ENCODE data around the gene ARHGEF17.

ARHGEF17 gene

DNA sequence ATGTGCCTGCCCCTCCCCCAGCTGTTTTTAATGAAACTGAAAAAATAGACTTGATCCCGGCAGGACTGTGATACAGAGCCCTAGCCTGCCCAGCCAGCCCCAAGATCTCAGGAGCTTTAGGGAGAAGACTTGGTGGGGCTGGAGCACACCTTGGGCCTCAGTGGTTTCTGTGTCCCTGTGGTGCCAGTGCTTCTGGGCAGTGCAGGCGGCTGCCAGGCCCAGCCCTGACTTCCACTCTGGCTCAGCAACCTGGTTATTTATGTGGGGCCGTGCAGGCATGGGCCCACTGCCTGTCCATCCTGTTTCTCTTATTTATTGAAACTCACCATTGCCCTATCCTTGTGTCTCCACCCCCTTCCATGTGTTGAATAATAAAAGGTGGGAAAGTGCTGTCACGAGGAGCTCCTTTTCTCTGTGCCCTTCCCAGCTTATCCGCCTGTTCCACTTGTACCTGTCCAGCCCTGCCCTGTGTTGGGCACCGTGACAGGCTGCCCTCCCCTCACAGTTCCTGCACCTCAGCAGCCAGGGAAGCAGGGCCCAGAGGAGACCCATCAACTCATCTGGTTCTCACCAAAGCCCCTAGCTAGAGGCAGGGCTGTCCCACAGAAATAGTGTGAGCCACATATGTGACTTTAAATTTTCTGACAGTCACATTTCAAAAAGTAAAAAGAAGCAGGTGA, 88.3 kb downstream of the ARHGEF17 start:
- no peak for DNase-seq

DNA sequence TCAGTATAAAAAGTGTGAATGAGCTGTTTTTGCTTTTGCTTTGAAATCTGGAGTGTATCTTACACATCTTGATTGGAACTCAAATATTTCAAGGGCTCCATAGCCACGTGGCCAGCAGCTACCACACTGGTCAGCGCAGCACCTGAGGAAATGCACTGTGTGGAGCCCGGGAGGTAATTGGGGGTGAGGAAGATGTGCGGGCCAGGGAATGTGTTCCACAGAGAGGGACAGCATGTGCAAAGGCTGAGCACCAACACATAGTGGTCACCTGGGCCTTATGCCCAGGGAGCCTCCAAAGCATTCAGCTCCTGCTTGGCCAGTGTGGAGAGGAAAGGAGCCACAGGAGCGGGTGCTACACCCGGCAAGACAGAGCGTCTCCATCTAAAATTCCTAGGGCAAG, 88.9 kb downstream of the ARHGEF17 start:
- no peak for DNase-seq

DNA sequence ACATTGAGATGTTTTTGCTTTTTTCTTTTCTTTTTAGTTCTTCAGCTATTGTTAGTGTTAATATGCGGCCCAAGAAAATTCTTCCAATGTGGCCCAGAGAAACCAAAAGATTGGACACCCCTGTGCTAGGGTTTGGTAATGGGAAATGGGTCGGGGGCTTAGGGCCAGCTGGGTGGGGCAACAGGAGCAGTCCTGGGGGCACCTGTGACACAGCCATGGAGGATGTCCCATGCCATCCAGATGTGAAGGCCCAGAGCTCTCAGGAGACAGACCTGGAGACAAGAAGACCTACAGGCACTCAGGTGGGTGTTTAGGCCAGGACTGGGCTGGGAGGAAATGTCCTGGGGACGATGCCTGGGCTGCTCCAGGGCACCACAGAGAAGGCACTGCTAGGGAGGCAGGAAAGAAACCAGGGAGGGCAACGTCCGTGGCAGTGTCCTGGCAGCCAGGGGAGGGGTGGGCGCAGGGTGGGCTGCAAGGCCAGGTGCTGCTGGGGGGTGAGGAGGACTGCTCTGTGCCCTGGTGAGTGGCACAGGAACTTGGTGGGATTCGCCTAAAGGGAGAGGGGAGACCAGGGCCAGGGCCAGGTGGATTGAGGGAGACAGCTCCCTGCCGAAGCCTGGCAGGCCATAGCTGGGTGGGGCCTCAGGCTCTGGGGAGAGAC, 89.5 kb downstream of the ARHGEF17 start:
- no peak for DNase-seq

DNA sequence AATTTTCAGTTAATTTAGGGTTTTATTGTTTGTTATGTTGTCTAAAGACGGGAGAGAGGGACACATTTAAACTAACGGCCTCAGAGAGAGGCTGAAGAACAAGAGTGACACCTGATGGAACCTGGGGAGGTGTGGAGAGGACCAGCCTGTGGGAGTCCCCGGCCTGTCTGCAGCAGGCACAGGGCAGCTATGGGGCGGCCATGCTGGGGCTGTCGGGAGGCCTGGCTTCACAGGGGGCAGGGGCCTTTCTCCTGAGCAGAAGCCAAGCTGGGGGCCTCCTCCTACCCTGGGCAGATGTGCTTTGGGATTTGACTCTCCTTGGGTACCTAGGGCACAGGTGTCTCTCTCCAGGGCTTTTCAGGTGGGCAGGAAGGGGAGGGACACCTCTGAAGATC, 90.1 kb downstream of the ARHGEF17 start:
- DNase-seq, result no peak

GRCh38 chr11:73398721-73399120, 90.6 kb downstream of the ARHGEF17 start:
- DNase-seq, result no peak

GRCh38 chr11:73399159-73399590, 91.1 kb downstream of the ARHGEF17 start:
- DNase-seq, result no peak

DNA sequence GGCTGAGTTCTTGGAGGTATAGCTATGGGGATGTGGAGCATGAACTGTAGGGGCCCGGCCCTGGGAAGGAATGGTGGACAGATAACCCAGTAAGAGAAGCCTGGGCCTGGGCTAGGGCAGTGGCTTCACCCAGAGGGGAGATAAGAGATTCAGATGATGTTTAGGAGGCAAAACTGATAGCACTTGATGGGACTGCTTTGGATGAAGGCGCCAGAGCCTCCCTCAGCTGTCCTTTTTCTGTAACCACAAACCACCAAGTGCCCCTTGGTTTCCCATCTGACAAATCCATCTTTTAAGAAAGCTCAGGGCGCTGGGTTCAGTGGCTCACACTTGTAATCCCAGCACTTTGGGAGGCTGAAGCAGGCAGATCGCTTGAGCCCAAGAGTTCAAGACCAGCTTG, 91.6 kb downstream of the ARHGEF17 start:
- DNase-seq, result no peak

DNA sequence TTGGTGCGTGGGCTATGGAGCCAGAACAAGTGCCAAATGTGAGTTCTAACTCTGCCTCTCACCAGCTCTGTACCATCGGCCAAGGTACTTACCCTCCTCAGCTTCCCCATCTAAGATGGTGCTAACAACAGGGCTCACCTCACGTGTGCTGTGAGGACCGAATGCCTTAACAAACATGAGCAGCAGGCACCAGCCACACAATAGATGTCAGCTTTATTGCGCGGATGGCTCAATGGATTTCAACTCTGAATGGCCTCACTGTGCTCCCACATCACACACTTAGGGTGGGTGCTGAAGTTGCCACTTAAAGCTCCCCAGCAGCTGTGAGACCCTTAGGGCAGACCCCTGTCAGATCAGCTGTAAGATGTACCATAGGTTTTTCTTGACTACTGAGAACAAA, 92.2 kb downstream of the ARHGEF17 start:
- no peak for DNase-seq

- DNase-seq, result no peak
These were observed 93.3 kb downstream of the ARHGEF17 start for GRCh38 chr11:73401217-73401923.

DNA sequence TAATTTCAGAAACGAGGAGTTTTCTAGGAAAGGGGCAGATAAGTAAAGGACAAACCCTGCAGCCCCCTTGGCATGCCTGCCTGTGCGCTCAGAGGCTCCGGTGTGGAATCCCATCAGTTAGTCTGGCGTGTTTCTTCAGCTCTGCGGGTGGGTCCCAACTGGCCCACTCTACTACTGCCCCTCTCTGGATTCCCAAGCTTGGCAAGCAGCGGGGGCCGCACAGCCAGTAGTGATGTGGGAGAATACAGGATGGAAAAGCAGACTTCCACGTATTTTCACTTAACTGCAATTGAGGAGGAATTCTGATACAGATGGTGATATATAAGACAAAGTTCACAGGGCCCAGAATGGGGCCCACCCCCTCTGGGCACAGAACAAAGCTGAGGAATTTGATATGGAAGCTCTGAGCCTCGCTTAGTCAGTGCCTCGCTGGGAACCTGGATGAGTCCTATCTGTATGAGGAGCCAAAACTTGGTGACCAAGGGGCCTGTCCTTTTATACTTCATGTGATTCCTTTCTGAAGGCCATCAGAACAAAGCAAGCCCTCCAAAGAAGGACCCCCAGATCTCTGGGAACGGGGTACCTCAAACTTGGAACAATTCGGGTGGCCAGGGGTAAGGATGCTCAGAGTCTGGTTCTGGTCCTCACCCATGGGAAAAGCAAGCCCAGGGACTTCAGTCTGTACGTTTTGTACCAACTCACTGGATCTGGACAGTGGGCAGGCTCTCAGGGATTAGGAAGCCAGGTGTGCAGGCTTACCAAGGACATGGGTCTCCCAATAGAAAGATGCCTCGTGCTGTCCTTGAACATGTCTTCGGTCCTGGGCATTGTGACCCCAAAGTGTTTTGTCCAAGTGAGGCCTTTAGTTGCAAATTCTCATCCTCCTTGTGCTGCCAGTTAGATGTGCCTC, 94.1 kb downstream of the ARHGEF17 start:
- no peak for DNase-seq

DNA sequence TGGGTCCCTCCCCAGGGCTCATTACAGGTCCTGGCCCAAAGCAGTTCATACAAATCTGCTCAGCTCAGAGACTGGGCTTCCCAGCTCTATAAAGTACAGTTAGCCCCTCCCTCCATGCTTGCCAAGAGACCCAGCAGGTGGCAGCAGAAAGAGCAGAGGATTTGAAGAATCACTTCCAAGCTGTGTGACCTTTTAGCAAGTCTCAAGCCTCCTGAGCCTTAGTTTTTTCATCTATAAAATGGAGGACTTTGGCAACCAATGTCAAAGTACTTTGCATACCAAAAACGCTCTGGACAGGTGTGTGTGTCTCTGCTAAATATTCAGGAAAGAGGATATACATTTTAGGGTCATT, 94.7 kb downstream of the ARHGEF17 start:
- DNase-seq, result no peak

DNA sequence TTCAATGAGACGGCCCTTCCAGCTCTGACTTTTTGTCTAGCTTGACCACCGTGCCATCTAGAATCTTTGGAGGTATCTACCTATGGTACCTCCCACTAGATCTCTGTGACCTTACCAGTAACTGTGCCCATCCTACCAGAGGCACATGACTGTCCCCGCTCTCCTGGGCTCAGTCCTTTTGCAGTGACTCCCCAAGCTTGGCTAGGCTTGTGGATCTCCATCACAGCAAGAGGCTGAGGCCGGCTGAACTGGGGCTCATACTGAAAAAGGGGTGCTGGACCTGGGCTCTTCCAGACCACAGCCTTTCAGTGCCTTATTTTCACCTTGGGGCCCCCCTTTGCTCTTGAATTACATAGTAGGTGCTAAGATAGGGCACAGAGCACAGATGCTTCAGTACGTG, 95.5 kb downstream of the ARHGEF17 start:
- no peak for DNase-seq

DNA sequence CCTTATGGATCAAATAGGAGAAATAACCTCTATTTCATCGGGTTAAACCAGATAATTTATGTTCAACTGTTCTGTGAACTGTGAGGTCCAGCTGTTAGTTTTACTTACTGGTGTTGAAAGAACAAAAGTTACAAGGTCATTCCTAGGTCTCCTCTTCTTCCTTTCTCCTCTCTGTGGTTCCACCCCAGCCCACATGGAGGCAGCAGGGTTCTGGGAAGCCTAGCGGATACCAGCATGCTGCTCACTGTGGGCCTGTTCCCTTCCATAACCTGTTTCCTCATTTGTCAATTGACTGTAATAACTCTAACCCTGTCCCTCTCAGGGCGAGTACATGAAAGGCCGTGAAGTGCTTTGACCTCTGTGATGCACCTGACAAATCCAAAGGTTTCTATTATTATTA, 96.0 kb downstream of the ARHGEF17 start:
- DNase-seq, result no peak

DNA sequence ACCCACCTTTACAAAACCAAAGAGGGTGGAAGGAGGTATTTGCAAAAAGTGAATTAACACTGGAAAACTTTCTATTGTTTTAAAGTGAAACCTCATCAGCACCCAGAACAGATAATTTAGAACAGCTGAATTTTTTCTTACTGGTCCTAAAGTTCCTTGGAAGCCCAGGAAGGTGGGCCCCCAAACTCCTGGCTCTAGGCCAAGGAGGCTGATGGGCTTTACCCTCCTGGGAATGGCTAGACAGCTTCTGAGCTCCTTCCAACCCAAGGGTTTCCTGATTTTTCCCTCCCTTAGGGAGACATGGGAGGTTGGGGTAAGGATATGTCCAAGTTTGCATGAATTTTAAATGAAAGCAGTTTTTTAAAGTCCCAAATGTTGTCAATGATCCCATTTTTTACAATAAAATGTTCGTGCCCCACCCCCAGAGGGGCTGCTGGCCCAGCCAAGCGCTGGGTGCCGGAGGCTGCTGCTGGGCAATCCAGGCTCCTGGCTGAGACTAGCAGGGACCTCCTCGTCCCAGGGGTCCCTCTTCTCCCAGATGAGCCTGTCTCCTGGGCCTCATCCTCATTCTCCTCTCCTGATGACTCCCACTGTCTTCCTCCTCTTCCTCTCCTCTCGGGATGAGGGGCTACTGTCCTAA, 96.5 kb downstream of the ARHGEF17 start:
- DNase-seq, result no peak

DNA sequence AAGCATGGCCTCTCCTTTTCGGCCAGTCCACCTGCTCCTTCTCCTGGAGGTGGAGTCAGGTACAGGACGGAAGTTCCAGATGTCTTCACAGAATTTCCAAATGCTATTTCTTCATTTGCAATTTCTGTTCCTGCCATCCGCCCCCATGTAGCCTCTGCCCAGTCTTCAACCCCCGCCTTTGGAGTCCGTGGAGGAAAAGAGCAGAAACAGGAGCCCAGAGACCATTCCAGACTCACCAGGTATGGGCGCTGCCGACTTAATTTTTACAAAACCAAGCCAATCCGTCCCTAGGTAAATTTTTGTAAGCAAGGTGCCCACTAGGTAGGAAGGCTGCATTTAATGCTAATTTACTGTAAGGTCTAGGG, 97.1 kb downstream of the ARHGEF17 start:
- DNase-seq, result no peak

DNA sequence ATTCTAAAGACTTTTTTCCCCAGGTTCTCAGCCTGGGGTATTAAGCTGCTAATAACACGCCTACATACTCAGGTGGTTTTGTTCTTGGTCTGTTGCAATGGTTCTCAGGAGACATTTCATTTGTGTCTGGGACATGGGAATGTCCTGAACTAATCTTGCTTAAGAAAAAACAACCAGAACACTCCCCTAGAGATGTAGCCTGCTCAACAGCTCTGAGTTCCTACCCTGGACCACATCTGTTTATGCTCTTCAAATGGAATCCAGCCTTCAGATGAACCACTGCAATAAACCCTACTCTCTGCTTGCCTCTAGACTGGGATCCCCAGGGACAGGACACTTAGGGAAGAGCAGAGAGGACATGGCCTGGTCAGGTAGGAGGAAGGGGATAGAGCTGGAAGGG, 98.1 kb downstream of the ARHGEF17 start:
- DNase-seq, result no peak

GRCh38 chr11:73406619-73407018, 98.5 kb downstream of the ARHGEF17 start:
- DNase-seq, result no peak

DNA sequence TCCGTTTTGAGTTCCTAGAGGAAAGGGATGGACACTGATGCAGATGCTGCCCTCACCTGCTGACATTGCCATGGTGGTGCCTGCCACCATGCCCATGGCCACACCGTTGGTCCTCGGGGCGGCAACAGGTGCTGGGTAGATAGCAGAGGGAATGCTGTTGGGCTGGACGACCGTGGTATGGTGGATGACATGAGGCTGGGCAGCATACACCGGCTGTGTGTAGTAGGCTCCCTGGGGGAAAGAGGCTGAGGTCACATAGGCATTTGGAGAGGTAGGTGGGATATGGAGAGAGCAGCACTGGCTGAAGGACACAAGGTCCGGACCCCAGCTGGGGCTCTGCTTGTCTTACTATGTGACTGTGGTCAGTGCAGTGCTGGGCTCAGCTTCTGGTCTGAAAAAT, 101.4 kb downstream of the ARHGEF17 start:
- DNase-seq, result no peak

- no peak for DNase-seq
These were observed 102.6 kb downstream of the ARHGEF17 start for GRCh38 chr11:73410627-73411026.

DNA sequence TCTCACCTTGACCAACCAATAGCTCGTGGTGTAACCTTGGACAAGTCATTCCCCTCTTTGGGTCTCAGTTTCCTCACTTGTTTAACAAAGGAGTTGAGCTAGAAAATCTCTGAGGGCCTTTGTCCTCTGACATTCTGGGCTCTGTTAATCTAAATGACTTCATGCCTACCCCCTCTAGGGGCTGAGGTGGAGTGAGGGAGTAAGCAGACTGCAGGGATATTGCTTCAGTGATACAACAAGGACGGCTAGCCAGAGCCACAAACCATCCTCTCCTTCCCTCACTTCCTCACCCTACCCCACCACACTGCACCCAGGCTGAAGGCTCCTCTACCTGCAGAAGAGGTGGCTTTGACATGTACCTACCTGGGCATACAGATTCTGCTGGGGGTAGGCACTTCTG, 103.0 kb downstream of the ARHGEF17 start:
- no peak for DNase-seq

- DNase-seq, result no peak
These were observed 104.2 kb downstream of the ARHGEF17 start for GRCh38 chr11:73412308-73412707.

GRCh38 chr11:73413256-73413655, 105.2 kb downstream of the ARHGEF17 start:
- no peak for DNase-seq

Measured in NCI-H1436 treated with DMSO at 0.1 percent for 48 hours (cell line).